Measurements from ENCODE around the gene RAP1GAP. TPM values are rescaled to one million over a fixed set of nuclear protein-coding genes. Genes with fewer than 3 reads are reported as not detected.

Gene RAP1GAP
- total and polyA plus RNA-seq, 2 of the 13 experiments (the other 11 are each of a cell fraction or from before 2014, with no cell fraction given), result 11.9 to 37.5 TPM

- TF ChIP-seq HDAC2 (CRISPR knock-in tag; IDR thresholded peaks at IDR 0.05) (0 out of 2 replicates have a peak, but pooled peaks have one; percentile 33), ZNF331 (CRISPR knock-in tag; IDR thresholded peaks at IDR 0.05) (peak; percentile 71), MNT (IDR thresholded peaks at IDR 0.05) (peak; percentile 78), HHEX (CRISPR knock-in tag; IDR thresholded peaks at IDR 0.05) (no peak), TEF (CRISPR knock-in tag; IDR thresholded peaks at IDR 0.05) (no peak), SKI (IDR thresholded peaks at IDR 0.05; ENCODE audit: partially characterized antibody) (peak; percentile 50), ZNF567 (CRISPR knock-in tag; IDR thresholded peaks at IDR 0.05; ENCODE audit: borderline replicate concordance) (no peak), ZNF883 (CRISPR knock-in tag; IDR thresholded peaks at IDR 0.05; ENCODE audit: not compliant biosample characterization) (no peak), DNMT3B (CRISPR knock-in tag; conservative IDR thresholded peaks at IDR 0.05) (no peak), HNF1A (IDR thresholded peaks at IDR 0.05; ENCODE audit: low read depth) (no peak), HNF1A (CRISPR knock-in tag; IDR thresholded peaks at IDR 0.05; ENCODE audit: borderline replicate concordance) (peak; percentile 18; the same call in 1 of the 2 replicates), MBD4 (IDR thresholded peaks at IDR 0.05; ENCODE audit: borderline replicate concordance, low read length) (no peak), MED1 (CRISPR knock-in tag; IDR thresholded peaks at IDR 0.05) (no peak), MIER2 (CRISPR knock-in tag; IDR thresholded peaks at IDR 0.05) (peak; percentile 65; the same call in 1 of the 2 replicates), IRF2 (CRISPR knock-in tag; IDR thresholded peaks at IDR 0.05) (0 out of 2 replicates have a peak, but pooled peaks have one; percentile 34), MEIS1 (CRISPR knock-in tag; IDR thresholded peaks at IDR 0.05; ENCODE audit: borderline replicate concordance) (0 out of 2 replicates have a peak, but pooled peaks have one; percentile 12), ZNF383 (CRISPR knock-in tag; IDR thresholded peaks at IDR 0.05; ENCODE audit: borderline replicate concordance) (no peak), HDAC1 (CRISPR knock-in tag; IDR thresholded peaks at IDR 0.05) (peak; percentile 51; the same call in 1 of the 2 replicates), ZFX (CRISPR knock-in tag; IDR thresholded peaks at IDR 0.05; ENCODE audit: low read depth) (peak; percentile 50; the same call in 1 of the 2 replicates), ZNF556 (CRISPR knock-in tag; IDR thresholded peaks at IDR 0.05; ENCODE audit: borderline replicate concordance) (no peak)
Measured at GRCh38 chr1:21666576-21667320, 2.4 kb downstream of the RAP1GAP start (continued).

Data from HepG2 (cell line).